ENCODE measurements around the gene KLF12. TPM values are rescaled to one million over a fixed set of nuclear protein-coding genes. Genes with fewer than 3 reads are reported as not detected.

KLF12 gene
- total and polyA plus RNA-seq, 12 donors, result 2.1 to 23.9 (median 19.3) TPM

DNA sequence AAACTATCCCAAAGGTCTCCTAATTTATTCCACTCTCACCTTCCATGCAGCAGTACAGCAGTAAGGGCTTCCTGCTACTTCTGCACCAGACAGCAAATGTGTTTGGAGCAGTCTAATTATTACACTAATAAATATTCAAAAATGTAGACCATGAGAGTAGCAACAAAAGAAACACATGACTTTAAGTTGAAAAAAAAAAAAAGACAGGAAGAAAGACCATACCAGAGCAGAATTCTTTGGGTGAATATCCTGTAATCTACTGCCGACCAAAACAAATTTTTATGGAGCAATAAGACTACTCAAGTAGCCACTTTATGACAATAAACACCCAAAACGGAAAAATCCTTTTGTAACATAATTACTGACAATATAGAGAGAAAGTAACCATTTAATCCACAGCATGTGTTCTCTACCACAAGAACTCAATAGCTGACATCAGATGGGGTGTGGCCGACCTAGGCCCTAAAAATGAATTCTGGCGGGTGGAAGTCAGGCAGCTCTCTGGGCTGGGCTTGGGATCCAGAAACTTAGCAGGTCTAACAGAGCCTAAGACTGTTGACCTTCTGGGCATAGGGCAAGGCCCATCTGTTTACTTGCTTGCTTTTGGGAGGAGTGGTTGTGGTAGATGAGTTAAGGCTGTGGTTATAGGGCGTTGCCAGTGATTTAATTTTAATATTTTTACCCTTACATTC is 4.6 kb downstream of the KLF12 start:
- TF ChIP-seq CTCF (IDR thresholded peaks at IDR 0.05), result no peak
- Histone ChIP-seq H3K36me3 (no peaks in the 10 kb centered on the region), H3K4me3 (no peak overlapping the region), H3K9me3 (no peaks in the 10 kb centered on the region), H3K27me3 (peaks cover 0 to 12% (median 0%) of the 10 kb centered on the region in 7 donors), H3K27ac (peak overlapping the region; percentile 9 to 99 (median 57)), H3K4me1 (peaks cover 0 to 60% (median 43%) of the 10 kb centered on the region in 9 donors)
- WGBS, 2 donors, result 59 to 72% methylated on average over 5 of the region's 5 CpGs
- peak in 1 of 2 donors; percentile 12 for DNase-seq
- ATAC-seq, result no peak
- intact Hi-C loops (cut with DNase I), result loop anchor here in 9 of 10 donors (5.0 to 10.0 kb wide), 16 partner anchors 42 to 1085 kb away; no protein-coding TSS in a partner anchor

GRCh38 chr13:74128156-74128767 is 5.9 kb downstream of the KLF12 start:
- no peak for TF ChIP-seq CTCF (IDR thresholded peaks at IDR 0.05)
- Histone ChIP-seq H3K27ac (peak overlapping the region in 8 of 10 donors; percentile 54 to 99 (median 64)), H3K27me3 (peaks cover 0 to 6% (median 0%) of the 10 kb centered on the region in 7 donors), H3K4me3 (no peak overlapping the region), H3K36me3 (no peaks in the 10 kb centered on the region), H3K9me3 (no peaks in the 10 kb centered on the region), H3K4me1 (peaks cover 0 to 63% (median 43%) of the 10 kb centered on the region in 9 donors)
- ATAC-seq (no peak), DNase-seq (no peak)
- WGBS, 2 donors, result 46 to 54% methylated on average over 6 of the region's 6 CpGs
- intact Hi-C loops (cut with DNase I), result loop anchor here in 2 of 10 donors (5.0 kb wide), 2 partner anchors 66 to 291 kb away; no protein-coding TSS in a partner anchor

GRCh38 chr13:74118328-74118727 is 15.9 kb downstream of the KLF12 start:
- WGBS, 2 donors, result 97 to 99% methylated on average over 4 of the region's 4 CpGs
- intact Hi-C loops (cut with DNase I), result no loop called here
- no peak for DNase-seq
- peaks cover 0 to 16% (median 0%) of the 10 kb centered on the region in 9 donors for H3K4me1 ChIP-seq
- peaks cover 0 to 11% (median 0%) of the 10 kb centered on the region in 9 donors for H3K36me3 ChIP-seq
- ATAC-seq, result no peak
- TF ChIP-seq CTCF (IDR thresholded peaks at IDR 0.05), result no peak
- H3K27me3 ChIP-seq, result no peaks in the 10 kb centered on the region
- H3K9me3 ChIP-seq, result peaks cover 0 to 42% (median 28%) of the 10 kb centered on the region in 11 donors
- no peak overlapping the region for H3K27ac ChIP-seq
- no peak overlapping the region for H3K4me3 ChIP-seq

DNA sequence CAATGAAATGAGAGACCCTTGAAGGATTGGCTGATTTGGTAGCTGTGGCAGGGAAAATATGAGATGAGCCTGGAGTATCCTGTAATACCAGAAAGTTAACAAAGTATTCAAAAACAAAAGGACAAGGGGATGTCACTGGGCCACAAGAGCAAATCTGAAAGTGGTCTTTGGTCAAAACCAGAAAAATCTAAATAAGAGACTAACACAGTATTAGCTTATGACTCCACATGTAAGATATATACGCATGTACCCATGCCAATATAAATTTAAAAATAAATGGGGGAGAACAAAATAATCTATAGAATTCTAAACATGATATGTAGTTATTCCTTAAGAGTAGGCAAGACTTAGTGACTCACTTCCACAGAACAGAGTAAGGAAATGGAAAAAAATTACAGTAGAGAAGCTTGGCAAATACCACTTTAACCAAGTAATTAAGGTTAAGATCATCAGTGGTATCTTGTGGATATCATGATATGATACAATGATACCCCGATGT is 16.9 kb downstream of the KLF12 start:
- intact Hi-C loops (cut with DNase I), result no loop called here
- Histone ChIP-seq H3K4me1 (peaks cover 0 to 20% (median 0%) of the 10 kb centered on the region in 9 donors), H3K27me3 (no peaks in the 10 kb centered on the region), H3K36me3 (peaks cover 0 to 11% (median 0%) of the 10 kb centered on the region in 9 donors), H3K27ac (no peak overlapping the region), H3K4me3 (no peak overlapping the region), H3K9me3 (peaks cover 0 to 42% (median 28%) of the 10 kb centered on the region in 11 donors)
- DNase-seq (no peak), ATAC-seq (no peak)
- TF ChIP-seq CTCF (IDR thresholded peaks at IDR 0.05), result no peak
- WGBS, 2 donors, result 69 to 99% methylated on average over 2 of the region's 2 CpGs
